Esophagus squamous epithelium (tissue), 5 donors: ENCODE results near the gene BLTP2. TPM values are rescaled to one million over a fixed set of nuclear protein-coding genes. Genes with fewer than 3 reads are reported as not detected.

ENCODE experiments used
- DNase-seq: peaks from one replicate; lab custom pipeline; 2025; lab: John Stamatoyannopoulos, UW
- H3K27ac ChIP-seq, 4 donors: fragments of 200-600 bp; sonication (generic); one replicate each; pipeline ENCODE4 v1.5.1; 2016 to 2019; ENCODE audit warnings: mild to moderate bottlenecking in 1 of 4
- H3K27me3 ChIP-seq, 4 donors: fragments of 200-600 bp; sonication (generic); 1 replicate in 3 of 4; 2 replicates in 1 of 4; pipeline versions ENCODE4 v1.5.1 to v1.6.0; 2017 to 2021; ENCODE audit warnings: antibody characterized with exemption in 1 of 4
- H3K36me3 ChIP-seq, 3 donors: fragments of 200-600 bp; sonication (generic); one replicate each; pipeline ENCODE4 v1.5.1; 2016 to 2019
- H3K4me1 ChIP-seq, 3 donors: fragments of 200-600 bp; sonication (generic); one replicate each; pipeline ENCODE4 v1.5.1; 2017 to 2019
- H3K4me3 ChIP-seq, 4 donors: fragments of 200-600 bp; sonication (generic); 1 replicate in 3 of 4; 2 replicates in 1 of 4; pipeline ENCODE4 v1.5.1; 2016 to 2019; ENCODE audit warnings: mild to moderate bottlenecking in 2 of 4, moderate library complexity in 1 of 4
- H3K9me3 ChIP-seq, 3 donors: fragments of 200-600 bp; sonication (generic); one replicate each; pipeline ENCODE4 v1.5.1; 2016 to 2019
- POLR2A ChIP-seq, 4 donors: fragments of 450-650 bp; IDR thresholded peaks; one replicate each; pipeline ENCODE4 v1.6.1; 2017; ENCODE audit warnings: antibody characterized with exemption in 4 of 4, mild to moderate bottlenecking in 4 of 4, moderate library complexity in 3 of 4
- WGBS, 2 donors: methylation state at CpG; one replicate each; pipeline ENCODE4 v1.1.5; 2018; 5-methylcytosine and 5-hydroxymethylcytosine counted together
- intact Hi-C: fragments of 100-400 bp; cut with DNase I; formaldehyde crosslinking; loops from one replicate; pipeline ENCODE4 v1.15.0; 2022
- total RNA-seq, 4 donors: library from RNA; depleted of rRNA; stranded (reverse); fragments of >200 nt; gene quantifications; one replicate each; pipeline ENCODE4 v1.1.0, GENCODE V29; 2016
- TF ChIP-seq, protein P1 (sequence below), 6 experiments: fragments of 450-650 bp in 4 of 6; fragments of 200-600 bp in 2 of 6; sonication (generic) in 2 of 6; IDR thresholded peaks; one replicate each; pipeline ENCODE4 v1.5.1; 2016 to 2019; ENCODE audit warnings: antibody characterized with exemption in 6 of 6, mild to moderate bottlenecking in 4 of 6, moderate library complexity in 4 of 6
- donor health status: DM: yes; HTN: yes; CAD: no.

Gene BLTP2
- total RNA-seq: 10 to 100 TPM; 37.4 to 81.8 (median 75.5) TPM

DNA sequence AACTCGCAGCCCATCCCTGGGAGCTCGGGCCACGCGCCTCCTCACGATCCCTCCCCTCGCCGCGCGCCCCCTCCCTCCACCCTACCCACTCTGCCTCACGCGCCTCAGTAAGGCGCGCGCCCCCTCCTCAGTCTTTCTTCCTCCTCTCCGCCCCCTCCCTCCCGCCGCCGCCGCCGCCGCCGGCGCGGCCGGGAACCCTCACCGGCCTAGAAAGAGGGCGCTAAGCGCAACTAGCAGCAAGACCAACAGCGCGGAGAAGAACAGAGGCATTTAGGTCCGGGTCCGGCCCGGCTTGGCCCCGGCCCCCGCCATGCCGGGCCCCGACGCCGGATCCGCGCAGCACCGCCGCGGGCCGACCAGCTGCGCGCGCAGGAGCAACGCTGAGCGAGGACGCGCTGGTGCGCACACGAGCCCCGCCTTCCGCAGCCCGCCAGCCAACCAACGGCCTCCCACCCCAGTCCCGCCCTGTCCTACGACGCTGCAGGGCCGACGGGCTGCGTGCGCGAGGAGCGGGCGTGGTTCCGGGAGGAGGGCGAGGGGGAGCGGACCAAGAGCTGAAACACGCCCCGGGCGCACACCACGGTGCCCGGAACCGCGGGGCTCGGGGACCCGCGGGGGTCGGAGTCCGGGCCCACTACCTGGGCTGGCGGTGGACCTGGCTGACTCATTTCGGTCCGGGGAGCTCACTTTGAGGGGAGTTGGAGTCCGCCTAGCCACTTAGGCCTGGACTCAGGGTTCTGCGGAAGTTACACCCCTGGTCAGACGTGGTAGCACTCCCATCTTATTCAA lies at the start of gene BLTP2:
Gene BLTP2, minus strand, starts transcription at position 372 of the 789 bp plus-strand sequence. Its CDS starts 102 bp downstream, at position 270.
- Histone ChIP-seq H3K27me3 (no peaks in the 10 kb centered on the region), H3K27ac (peak within 1 kb of the TSS; percentile 97 to 99 (median 98)), H3K9me3 (no peaks in the 10 kb centered on the region), H3K4me1 (peaks cover 21 to 41% (median 34%) of the 10 kb centered on the region in 3 donors), H3K36me3 (peaks cover 8 to 56% (median 30%) of the 10 kb centered on the region in 3 donors), H3K4me3 (peak within 1 kb of the TSS; percentile 86 to 98 (median 98))
- TF ChIP-seq POLR2A (IDR thresholded peaks at IDR 0.05): peak in 3 of 4 donors; percentile 76 to 95 (median 91)
- TF ChIP-seq, protein P1, sequence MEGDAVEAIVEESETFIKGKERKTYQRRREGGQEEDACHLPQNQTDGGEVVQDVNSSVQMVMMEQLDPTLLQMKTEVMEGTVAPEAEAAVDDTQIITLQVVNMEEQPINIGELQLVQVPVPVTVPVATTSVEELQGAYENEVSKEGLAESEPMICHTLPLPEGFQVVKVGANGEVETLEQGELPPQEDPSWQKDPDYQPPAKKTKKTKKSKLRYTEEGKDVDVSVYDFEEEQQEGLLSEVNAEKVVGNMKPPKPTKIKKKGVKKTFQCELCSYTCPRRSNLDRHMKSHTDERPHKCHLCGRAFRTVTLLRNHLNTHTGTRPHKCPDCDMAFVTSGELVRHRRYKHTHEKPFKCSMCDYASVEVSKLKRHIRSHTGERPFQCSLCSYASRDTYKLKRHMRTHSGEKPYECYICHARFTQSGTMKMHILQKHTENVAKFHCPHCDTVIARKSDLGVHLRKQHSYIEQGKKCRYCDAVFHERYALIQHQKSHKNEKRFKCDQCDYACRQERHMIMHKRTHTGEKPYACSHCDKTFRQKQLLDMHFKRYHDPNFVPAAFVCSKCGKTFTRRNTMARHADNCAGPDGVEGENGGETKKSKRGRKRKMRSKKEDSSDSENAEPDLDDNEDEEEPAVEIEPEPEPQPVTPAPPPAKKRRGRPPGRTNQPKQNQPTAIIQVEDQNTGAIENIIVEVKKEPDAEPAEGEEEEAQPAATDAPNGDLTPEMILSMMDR (IDR thresholded peaks at IDR 0.05): peak in 3 of 6 experiments; percentile 9 to 27 (median 20)
- peak; percentile 70 for DNase-seq
- intact Hi-C loops: no loop called here
- 1 to 2% methylated on average over 13 to 15 of the region's 89 CpGs for WGBS, 2 donors

- H3K27me3 ChIP-seq: no peaks in the 10 kb centered on the region
- no peaks in the 10 kb centered on the region for H3K9me3 ChIP-seq
- 91 to 100% methylated on average over 1 of the region's 1 CpG for WGBS, 2 donors
- no peaks in the 10 kb centered on the region for H3K4me1 ChIP-seq
- no peak overlapping the region for H3K27ac ChIP-seq
- intact Hi-C loops: no loop called here
- H3K36me3 ChIP-seq: peaks cover 60 to 100% (median 85%) of the 10 kb centered on the region in 3 donors
- no peak for DNase-seq
- TF ChIP-seq, protein P1 (IDR thresholded peaks at IDR 0.05): no peak
- TF ChIP-seq POLR2A (IDR thresholded peaks at IDR 0.05): no peak
- no peak overlapping the region for H3K4me3 ChIP-seq
Observed at GRCh38 chr17:28693869-28694268, 48.9 kb upstream of the BLTP2 start.

DNA sequence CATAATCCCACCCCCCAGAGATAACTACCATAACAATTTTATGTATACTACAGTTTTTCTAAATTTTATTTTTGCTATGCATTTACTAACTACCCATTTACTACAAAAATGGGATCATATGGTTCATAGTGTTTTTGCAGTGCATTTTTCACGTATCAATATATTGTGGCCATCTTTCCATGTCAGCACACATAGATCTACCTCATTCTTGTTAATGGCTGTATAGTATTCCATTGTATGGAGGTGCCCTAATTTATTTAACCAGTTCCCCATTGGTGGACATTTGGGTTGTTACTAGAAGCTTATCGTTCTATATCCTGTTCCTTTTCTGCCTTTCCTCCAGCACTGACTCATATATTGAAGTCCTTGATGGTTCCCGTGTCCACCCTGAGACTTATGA lies 44.1 kb upstream of the BLTP2 start:
- intact Hi-C loops: no loop called here
- TF ChIP-seq, protein P1 (IDR thresholded peaks at IDR 0.05): no peak
- no peak for TF ChIP-seq POLR2A (IDR thresholded peaks at IDR 0.05)
- Histone ChIP-seq H3K27me3 (no peaks in the 10 kb centered on the region), H3K4me3 (no peak overlapping the region), H3K36me3 (peaks cover 46 to 100% (median 89%) of the 10 kb centered on the region in 3 donors), H3K27ac (no peak overlapping the region), H3K9me3 (no peaks in the 10 kb centered on the region), H3K4me1 (peaks cover 0 to 13% (median 0%) of the 10 kb centered on the region in 3 donors)
- DNase-seq: no peak
- WGBS, 2 donors: 93 to 100% methylated on average over 2 to 3 of the region's 3 CpGs

DNA sequence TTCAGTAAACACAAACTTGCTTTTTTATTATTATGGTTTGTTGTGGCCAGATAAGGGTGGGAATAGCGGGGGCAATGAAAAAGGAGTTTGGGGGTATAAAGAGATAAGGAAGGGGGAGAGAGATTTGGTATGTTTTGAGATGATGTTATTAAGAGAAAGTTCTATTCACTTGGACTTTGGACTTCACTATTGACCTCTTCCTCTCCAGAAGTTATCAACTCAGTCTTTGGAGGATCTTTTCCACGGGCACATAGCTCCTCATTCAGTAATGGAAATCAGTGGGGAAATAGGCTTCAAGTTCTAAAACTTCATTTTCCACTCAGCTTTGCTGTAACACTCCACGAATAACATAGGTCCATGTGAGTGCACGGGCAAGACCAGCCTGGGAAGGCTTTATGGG lies 43.5 kb upstream of the BLTP2 start:
- Histone ChIP-seq H3K27ac (no peak overlapping the region), H3K9me3 (no peaks in the 10 kb centered on the region), H3K4me3 (no peak overlapping the region), H3K36me3 (peaks cover 49 to 100% (median 91%) of the 10 kb centered on the region in 3 donors), H3K27me3 (no peaks in the 10 kb centered on the region), H3K4me1 (peaks cover 0 to 13% (median 0%) of the 10 kb centered on the region in 3 donors)
- intact Hi-C loops: no loop called here
- DNase-seq: no peak
- no peak for TF ChIP-seq POLR2A (IDR thresholded peaks at IDR 0.05)
- TF ChIP-seq, protein P1 (IDR thresholded peaks at IDR 0.05): no peak
- WGBS, 2 donors: 92 to 98% methylated on average over 4 of the region's 4 CpGs

GRCh38 chr17:28686296-28686695 lies 41.3 kb upstream of the BLTP2 start:
- WGBS, 2 donors: 76 to 78% methylated on average over 2 to 4 of the region's 4 CpGs
- Histone ChIP-seq H3K9me3 (no peaks in the 10 kb centered on the region), H3K4me3 (no peak overlapping the region), H3K4me1 (peaks cover 0 to 13% (median 0%) of the 10 kb centered on the region in 3 donors), H3K27ac (no peak overlapping the region), H3K27me3 (no peaks in the 10 kb centered on the region), H3K36me3 (peaks cover 59 to 100% (median 94%) of the 10 kb centered on the region in 3 donors)
- no peak for DNase-seq
- intact Hi-C loops: no loop called here
- no peak for TF ChIP-seq POLR2A (IDR thresholded peaks at IDR 0.05)
